NCI-H82 treated with DMSO at 0.1 percent for 48 hours (cell line): ENCODE data around the gene LARGE2.
A peak's percentile ranks its signal among the peaks of the same experiment; 100 is the strongest.
"Not testable (repeated sequence)": the region's sequence is repeated elsewhere in the genome, so short reads cannot be mapped to it uniquely, and the experiment has no call there.

Experiments used
- DNase-seq: peaks from one replicate; lab custom pipeline; 2025; ENCODE audit not compliant: unreplicated experiment; lab: John Stamatoyannopoulos, UW

LARGE2 gene

GRCh38 chr11:45895553-45896259, 26.8 kb upstream of the LARGE2 start:
- DNase-seq: no peak

GRCh38 chr11:45896422-45896984, 26.0 kb upstream of the LARGE2 start:
- no peak for DNase-seq

- no peak for DNase-seq
These were observed 24.9 kb upstream of the LARGE2 start for GRCh38 chr11:45897556-45897955.

- DNase-seq: no peak
These were observed 23.4 kb upstream of the LARGE2 start for GRCh38 chr11:45899086-45899447.

GRCh38 chr11:45899448-45900174, 22.8 kb upstream of the LARGE2 start:
- DNase-seq: peak; percentile 56

- not testable (repeated sequence) for DNase-seq
These were observed 22.2 kb upstream of the LARGE2 start for GRCh38 chr11:45900175-45900800.

GRCh38 chr11:45900916-45901617, 21.4 kb upstream of the LARGE2 start:
- DNase-seq: no peak

GRCh38 chr11:45901626-45902025, 20.8 kb upstream of the LARGE2 start:
- no peak for DNase-seq

GRCh38 chr11:45902452-45903380, 19.7 kb upstream of the LARGE2 start:
- DNase-seq: no peak

- no peak for DNase-seq
These were observed 18.0 kb upstream of the LARGE2 start for GRCh38 chr11:45904309-45904915.

- no peak for DNase-seq
These were observed 17.4 kb upstream of the LARGE2 start for GRCh38 chr11:45905095-45905494.

GRCh38 chr11:45905576-45905975, 16.9 kb upstream of the LARGE2 start:
- DNase-seq: not testable (repeated sequence)

GRCh38 chr11:45906096-45906682, 16.3 kb upstream of the LARGE2 start:
- no peak for DNase-seq

GRCh38 chr11:45906965-45907611, 15.4 kb upstream of the LARGE2 start, which contains the start of gene FREY1:
TSS of gene FREY1 (minus strand) at chr11:45907271. CDS start at chr11:45907245, 26 bp downstream.
- DNase-seq: no peak

GRCh38 chr11:45907911-45908370, 14.5 kb upstream of the LARGE2 start:
- no peak for DNase-seq

- DNase-seq: no peak
These were observed 12.6 kb upstream of the LARGE2 start for GRCh38 chr11:45909594-45910475.

GRCh38 chr11:45910623-45911022, 11.8 kb upstream of the LARGE2 start:
- DNase-seq: no peak

- no peak for DNase-seq
These were observed 8.9 kb upstream of the LARGE2 start for GRCh38 chr11:45913514-45913913.
